Activated naive CD8-positive, alpha-beta T cell treated with anti-CD3 and anti-CD28 coated beads for 36 hours (primary cell): ENCODE measurements around the gene KPNA3. TPM values are rescaled to one million over a fixed set of nuclear protein-coding genes. Genes with fewer than 3 reads are reported as not detected.
A peak's percentile ranks its signal among the peaks of the same experiment; 100 is the strongest.
"Not testable (repeated sequence)": the region's sequence is repeated elsewhere in the genome, so short reads cannot be mapped to it uniquely, and the experiment has no call there.

ENCODE experiments used
- DNase-seq: peaks from one replicate; pipeline ENCODE4 v3.0.0; 2021
- H3K27ac Mint-ChIP-seq: one replicate; pipeline ENCODE4 v1.8.0; 2022; ENCODE audit warnings: mild to moderate bottlenecking, moderate library complexity, mixed read lengths
- H3K27me3 Mint-ChIP-seq: one replicate; pipeline ENCODE4 v1.8.0; 2022; ENCODE audit warnings: mild to moderate bottlenecking, mixed read lengths
- H3K36me3 Mint-ChIP-seq: one replicate; pipeline ENCODE4 v1.8.0; 2021; ENCODE audit warnings: mild to moderate bottlenecking, mixed read lengths
- H3K4me1 Mint-ChIP-seq: one replicate; pipeline ENCODE4 v1.8.0; 2021; ENCODE audit warnings: mixed read lengths
- H3K4me3 Mint-ChIP-seq: one replicate; pipeline ENCODE4 v1.8.0; 2022; ENCODE audit warnings: mild to moderate bottlenecking, moderate library complexity, mixed read lengths
- H3K9me3 Mint-ChIP-seq: one replicate; pipeline ENCODE4 v1.8.0; 2022; ENCODE audit warnings: mixed read lengths
- total RNA-seq, 2 experiments: library from RNA; stranded (reverse); gene quantifications; one replicate each; pipeline ENCODE4 v1.2.3, GENCODE V29; 2021

Gene KPNA3
- total RNA-seq, 2 experiments from 2014 or later, result 65.9 to 67.0 TPM

GRCh38 chr13:49820591-49821215, 28.2 kb upstream of the KPNA3 start:
- no peaks in the 10 kb centered on the region for H3K36me3 Mint-ChIP-seq
- H3K9me3 Mint-ChIP-seq, result no peaks in the 10 kb centered on the region
- peaks cover 14% of the 10 kb centered on the region for H3K27me3 Mint-ChIP-seq
- H3K27ac Mint-ChIP-seq, result no peak overlapping the region
- no peak for DNase-seq
- no peaks in the 10 kb centered on the region for H3K4me1 Mint-ChIP-seq
- no peak overlapping the region for H3K4me3 Mint-ChIP-seq

GRCh38 chr13:49816047-49816446, 23.6 kb upstream of the KPNA3 start:
- peaks cover 14% of the 10 kb centered on the region for H3K27me3 Mint-ChIP-seq
- H3K36me3 Mint-ChIP-seq, H3K27ac Mint-ChIP-seq, H3K4me3 Mint-ChIP-seq, H3K4me1 Mint-ChIP-seq, H3K9me3 Mint-ChIP-seq, DNase-seq: not testable (repeated sequence)

DNA sequence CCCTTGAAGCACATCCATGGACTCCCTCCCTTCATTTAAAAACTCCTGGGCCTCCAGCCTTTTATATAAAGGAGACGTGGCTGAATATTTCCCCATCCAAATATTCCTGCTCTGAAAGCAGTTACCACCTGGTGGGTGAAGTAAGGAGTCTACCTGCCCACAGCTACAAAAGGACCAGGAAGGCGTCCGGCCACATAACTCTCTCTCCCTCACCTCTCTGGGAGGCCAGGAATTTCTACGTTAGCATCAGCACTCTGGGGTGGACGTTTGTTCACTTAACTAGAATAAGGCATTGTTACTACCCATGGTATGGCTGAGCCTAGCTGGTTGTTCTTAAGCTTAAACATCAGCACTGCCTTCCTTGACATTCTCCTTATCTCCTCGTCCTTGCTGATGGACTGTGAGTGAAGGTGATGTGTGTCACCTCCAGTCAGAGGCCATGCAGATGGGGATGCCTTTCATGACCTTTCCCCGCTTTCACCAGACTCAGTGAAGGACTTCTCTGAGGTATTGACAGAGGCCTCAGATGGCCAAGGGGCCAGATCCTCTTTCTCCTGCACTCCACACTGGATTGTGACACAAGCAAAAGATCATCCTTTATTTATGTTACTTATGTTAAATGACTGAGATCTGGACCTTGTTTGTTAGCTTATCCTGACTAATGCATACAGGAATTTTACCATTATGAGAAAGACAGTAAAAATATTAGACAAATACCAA, 22.2 kb upstream of the KPNA3 start:
- no peak for DNase-seq
- Mint-ChIP-seq H3K4me1 (no peaks in the 10 kb centered on the region), H3K36me3 (no peaks in the 10 kb centered on the region), H3K27ac (no peak overlapping the region), H3K4me3 (no peak overlapping the region), H3K9me3 (no peaks in the 10 kb centered on the region), H3K27me3 (peaks cover 14% of the 10 kb centered on the region)

GRCh38 chr13:49812812-49813211, 20.3 kb upstream of the KPNA3 start:
- Mint-ChIP-seq H3K9me3 (no peaks in the 10 kb centered on the region), H3K4me1 (no peaks in the 10 kb centered on the region), H3K36me3 (no peaks in the 10 kb centered on the region), H3K27me3 (peaks cover 10% of the 10 kb centered on the region), H3K4me3 (no peak overlapping the region), H3K27ac (no peak overlapping the region)
- no peak for DNase-seq

- Mint-ChIP-seq H3K4me1 (no peaks in the 10 kb centered on the region), H3K27ac (no peak overlapping the region), H3K4me3 (no peak overlapping the region), H3K9me3 (no peaks in the 10 kb centered on the region), H3K36me3 (no peaks in the 10 kb centered on the region), H3K27me3 (peaks cover 4% of the 10 kb centered on the region)
- DNase-seq, result no peak
Measured at GRCh38 chr13:49811527-49811908, 19.0 kb upstream of the KPNA3 start.

DNA sequence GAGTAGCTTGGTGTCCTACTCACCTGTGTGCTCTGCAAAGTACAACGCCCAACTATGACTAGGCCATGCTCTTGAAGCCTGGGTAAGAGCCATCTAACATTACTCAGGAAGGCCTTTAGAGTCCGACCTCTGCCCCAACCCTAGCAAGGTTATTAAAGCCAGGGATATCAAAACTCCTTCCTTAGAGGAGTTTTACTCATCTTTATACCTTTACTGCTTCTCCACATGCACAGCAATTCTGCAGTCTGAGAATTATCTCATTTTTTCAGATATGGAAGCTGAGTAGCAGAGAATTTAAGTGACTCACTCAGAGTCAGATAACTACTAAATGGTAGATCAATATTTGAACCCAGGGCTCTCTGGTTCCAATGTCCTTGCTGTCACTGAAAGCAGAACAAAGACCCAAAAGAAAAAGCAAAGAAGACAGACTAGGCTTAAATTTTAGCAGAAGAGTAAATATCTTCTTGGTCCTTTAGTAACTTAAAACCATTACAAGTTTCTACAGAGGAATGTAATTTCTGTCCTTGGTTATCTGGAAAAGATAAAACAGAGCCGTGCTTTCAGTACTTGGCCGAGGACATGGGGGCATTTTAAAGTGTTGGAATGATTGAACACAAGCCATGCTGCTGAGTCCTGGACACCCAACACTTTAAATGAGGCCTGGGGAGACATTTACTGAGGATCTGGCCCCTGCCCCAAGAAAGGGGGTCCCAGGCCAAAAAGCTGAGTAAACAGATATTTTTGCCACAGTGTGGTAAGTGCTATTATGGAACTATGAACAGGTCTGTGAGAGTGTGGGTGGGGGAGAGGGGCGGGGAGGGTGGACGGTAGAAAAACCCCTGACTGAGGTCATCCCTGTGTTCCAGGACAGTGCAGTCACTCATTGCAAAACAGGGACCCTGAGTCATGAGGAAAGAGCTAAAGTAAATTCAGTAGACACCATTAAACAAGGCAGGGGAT, 18.4 kb upstream of the KPNA3 start:
- DNase-seq, result no peak
- H3K36me3 Mint-ChIP-seq, result no peaks in the 10 kb centered on the region
- no peak overlapping the region for H3K4me3 Mint-ChIP-seq
- H3K9me3 Mint-ChIP-seq, result no peaks in the 10 kb centered on the region
- no peaks in the 10 kb centered on the region for H3K4me1 Mint-ChIP-seq
- no peak overlapping the region for H3K27ac Mint-ChIP-seq
- H3K27me3 Mint-ChIP-seq, result peaks cover 5% of the 10 kb centered on the region

- Mint-ChIP-seq H3K27me3 (peaks cover 9% of the 10 kb centered on the region), H3K4me1 (no peaks in the 10 kb centered on the region), H3K27ac (no peak overlapping the region), H3K36me3 (no peaks in the 10 kb centered on the region), H3K4me3 (no peak overlapping the region), H3K9me3 (no peaks in the 10 kb centered on the region)
- DNase-seq, result no peak
Measured at GRCh38 chr13:49807681-49808080, 15.2 kb upstream of the KPNA3 start.

- no peaks in the 10 kb centered on the region for H3K36me3 Mint-ChIP-seq
Measured at GRCh38 chr13:49806126-49806536, 13.6 kb upstream of the KPNA3 start.

DNA sequence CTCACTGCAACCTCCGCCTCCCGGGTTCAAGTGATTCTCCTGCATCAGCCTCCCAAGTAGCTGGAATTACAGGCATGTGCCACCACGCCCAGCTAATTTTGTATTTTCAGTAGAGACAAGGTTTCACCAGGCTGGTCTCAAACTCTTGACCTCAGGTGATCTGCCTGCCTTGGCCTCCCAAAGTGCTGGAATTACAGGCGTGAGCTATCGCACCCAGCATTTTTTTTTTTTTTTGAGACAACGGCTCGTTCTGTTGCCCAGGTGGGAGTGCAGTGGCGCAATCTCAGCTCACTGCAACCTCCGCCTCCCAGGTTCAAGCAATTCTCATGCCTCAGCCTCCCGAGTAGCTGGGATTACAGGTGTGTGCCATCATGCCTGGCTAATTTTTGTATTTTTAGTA, 10.6 kb upstream of the KPNA3 start:
- H3K36me3 Mint-ChIP-seq, H3K4me3 Mint-ChIP-seq, H3K4me1 Mint-ChIP-seq, H3K27ac Mint-ChIP-seq, H3K9me3 Mint-ChIP-seq, DNase-seq, H3K27me3 Mint-ChIP-seq: not testable (repeated sequence)

More at GRCh38 chr13:49806126-49806536, 13.6 kb upstream of the KPNA3 start:
- no peak overlapping the region for H3K4me3 Mint-ChIP-seq
- H3K27me3 Mint-ChIP-seq, result peaks cover 9% of the 10 kb centered on the region
- no peak for DNase-seq
- no peaks in the 10 kb centered on the region for H3K9me3 Mint-ChIP-seq
- no peaks in the 10 kb centered on the region for H3K4me1 Mint-ChIP-seq
- H3K27ac Mint-ChIP-seq, result no peak overlapping the region

- Mint-ChIP-seq H3K27ac (no peak overlapping the region), H3K9me3 (no peaks in the 10 kb centered on the region)
Measured at GRCh38 chr13:49802426-49802825, 9.9 kb upstream of the KPNA3 start.

GRCh38 chr13:49791711-49792549, 552 bp downstream of the KPNA3 start:
- Mint-ChIP-seq H3K27ac (peak overlapping the region; percentile 97), H3K4me3 (peak overlapping the region; percentile 89), H3K4me1 (peaks cover 28% of the 10 kb centered on the region), H3K27me3 (no peaks in the 10 kb centered on the region), H3K36me3 (peaks cover 14% of the 10 kb centered on the region), H3K9me3 (no peaks in the 10 kb centered on the region)
- peak; percentile 66 for DNase-seq

More at GRCh38 chr13:49802426-49802825, 9.9 kb upstream of the KPNA3 start:
- DNase-seq, result no peak
- H3K27me3 Mint-ChIP-seq, result peaks cover 9% of the 10 kb centered on the region
- H3K4me1 Mint-ChIP-seq, result no peaks in the 10 kb centered on the region
- no peak overlapping the region for H3K4me3 Mint-ChIP-seq
- H3K36me3 Mint-ChIP-seq, result no peaks in the 10 kb centered on the region

- Mint-ChIP-seq H3K4me1 (peaks cover 35% of the 10 kb centered on the region), H3K9me3 (no peaks in the 10 kb centered on the region), H3K27me3 (no peaks in the 10 kb centered on the region), H3K4me3 (peak overlapping the region; percentile 89), H3K27ac (peak overlapping the region; percentile 88), H3K36me3 (peaks cover 18% of the 10 kb centered on the region)
- peak; percentile 3 for DNase-seq
Measured at GRCh38 chr13:49791315-49791710, 1.2 kb downstream of the KPNA3 start.

GRCh38 chr13:49789968-49790367, 2.5 kb downstream of the KPNA3 start:
- H3K4me1 Mint-ChIP-seq, result peaks cover 36% of the 10 kb centered on the region
- no peak overlapping the region for H3K4me3 Mint-ChIP-seq
- no peaks in the 10 kb centered on the region for H3K27me3 Mint-ChIP-seq
- H3K36me3 Mint-ChIP-seq, result peaks cover 18% of the 10 kb centered on the region
- DNase-seq, result no peak
- H3K27ac Mint-ChIP-seq, result no peak overlapping the region
- H3K9me3 Mint-ChIP-seq, result no peaks in the 10 kb centered on the region

GRCh38 chr13:49786401-49787008, 6.0 kb downstream of the KPNA3 start:
- Mint-ChIP-seq H3K36me3 (peaks cover 22% of the 10 kb centered on the region), H3K27ac (no peak overlapping the region), H3K27me3 (no peaks in the 10 kb centered on the region), H3K4me3 (no peak overlapping the region), H3K9me3 (no peaks in the 10 kb centered on the region), H3K4me1 (peaks cover 45% of the 10 kb centered on the region)
- no peak for DNase-seq
